Glutamatergic neuron (in vitro differentiated cells): Measurements from ENCODE around the gene GPER1. TPM values are rescaled to one million over a fixed set of nuclear protein-coding genes. Genes with fewer than 3 reads are reported as not detected.

Experiments
- DNase-seq: peaks from one replicate; pipeline ENCODE4 v3.0.0; 2022
- H3K27ac Mint-ChIP-seq: one replicate; pipeline ENCODE4 v1.8.0; 2020; ENCODE audit warnings: mild to moderate bottlenecking, mixed read lengths, inconsistent platforms; ENCODE audit not compliant: unreplicated experiment
- H3K27me3 Mint-ChIP-seq: one replicate; pipeline ENCODE4 v1.8.0; 2020; ENCODE audit warnings: mild to moderate bottlenecking, moderate library complexity, mixed read lengths, inconsistent platforms; ENCODE audit not compliant: unreplicated experiment
- H3K36me3 Mint-ChIP-seq: one replicate; pipeline ENCODE4 v1.8.0; 2020; ENCODE audit warnings: mild to moderate bottlenecking, mixed read lengths, inconsistent platforms; ENCODE audit not compliant: unreplicated experiment
- H3K4me1 Mint-ChIP-seq: one replicate; pipeline ENCODE4 v1.8.0; 2020; ENCODE audit warnings: mild to moderate bottlenecking, low read depth, mixed read lengths, inconsistent platforms; ENCODE audit not compliant: unreplicated experiment
- H3K4me3 Mint-ChIP-seq: one replicate; pipeline ENCODE4 v1.8.0; 2020; ENCODE audit warnings: mild to moderate bottlenecking, mixed read lengths, inconsistent platforms; ENCODE audit not compliant: unreplicated experiment
- H3K9me3 Mint-ChIP-seq: one replicate; pipeline ENCODE4 v1.8.0; 2020; ENCODE audit warnings: mild to moderate bottlenecking, moderate library complexity, mixed read lengths, inconsistent platforms; ENCODE audit not compliant: unreplicated experiment
- CTCF ChIP-seq: fragments of 200-600 bp; sonication (generic); IDR thresholded peaks from one replicate; pipeline ENCODE4 v1.5.0; 2021; ENCODE audit not compliant: partially characterized antibody, unreplicated experiment
- total RNA-seq: library from RNA; stranded (reverse); fragmentation: NEBNext Ultra II Directional; extraction: Animal tissue kit (Norgen Biotek cat#: 25700); gene quantifications from one replicate; pipeline ENCODE4 v1.2.1, GENCODE V29; 2021; ENCODE audit not compliant: unreplicated experiment

The GPER1 gene
- total RNA-seq, 1 donor from 2014 or later = 0.59 TPM

GRCh38 chr7:1059200-1060091 lies 28.5 kb upstream of the GPER1 start:
- Mint-ChIP-seq H3K9me3 (peaks cover 7% of the 10 kb centered on the region), H3K27ac (peak overlapping the region; percentile 33), H3K36me3 (no peaks in the 10 kb centered on the region), H3K4me1 (peaks cover 17% of the 10 kb centered on the region), H3K27me3 (peaks cover 12% of the 10 kb centered on the region), H3K4me3 (peak overlapping the region; percentile 34)
- peak; percentile 68 for DNase-seq
- TF ChIP-seq CTCF = no peak

DNA sequence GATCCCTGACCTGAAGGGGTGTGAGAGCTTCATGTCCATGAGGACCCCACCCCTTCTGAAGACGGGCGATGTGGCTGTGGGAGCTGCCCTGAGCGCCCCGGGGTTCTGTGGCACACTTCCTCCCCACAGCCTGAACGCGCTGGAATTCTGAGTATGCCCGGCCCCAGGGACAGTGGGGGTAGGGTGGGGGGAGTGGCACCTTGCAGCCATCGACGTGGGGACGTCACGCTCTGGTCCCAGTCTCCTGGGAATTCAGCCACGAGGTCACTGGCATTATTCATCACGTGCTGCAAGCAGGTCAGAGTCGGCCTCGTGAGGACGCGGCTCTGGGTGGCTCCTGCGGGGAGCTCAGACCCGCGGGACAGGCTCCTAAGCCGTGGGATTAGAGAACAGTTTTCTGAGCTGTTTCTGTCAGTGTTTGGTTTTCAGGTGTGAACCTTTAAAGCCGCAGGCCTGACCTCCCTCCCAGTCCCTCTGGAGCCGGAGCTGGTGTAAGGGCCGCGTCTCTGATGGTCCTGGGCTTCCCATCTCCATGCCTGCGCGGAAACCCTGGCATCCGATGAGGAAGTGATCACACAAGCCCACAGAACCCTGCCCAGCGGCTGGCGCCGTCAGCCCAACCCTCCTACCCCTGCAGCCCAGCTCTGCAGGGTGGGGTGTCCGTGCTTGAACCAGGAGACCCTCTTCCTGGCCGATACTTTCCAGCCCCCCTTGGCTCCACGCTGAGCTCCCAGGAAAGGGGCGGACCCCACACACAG lies 27.4 kb upstream of the GPER1 start:
- Mint-ChIP-seq H3K4me3 (peak overlapping the region; percentile 30), H3K36me3 (no peaks in the 10 kb centered on the region), H3K27me3 (peaks cover 12% of the 10 kb centered on the region), H3K27ac (no peak overlapping the region), H3K9me3 (peaks cover 6% of the 10 kb centered on the region), H3K4me1 (peaks cover 18% of the 10 kb centered on the region)
- no peak for DNase-seq
- TF ChIP-seq CTCF = no peak

DNA sequence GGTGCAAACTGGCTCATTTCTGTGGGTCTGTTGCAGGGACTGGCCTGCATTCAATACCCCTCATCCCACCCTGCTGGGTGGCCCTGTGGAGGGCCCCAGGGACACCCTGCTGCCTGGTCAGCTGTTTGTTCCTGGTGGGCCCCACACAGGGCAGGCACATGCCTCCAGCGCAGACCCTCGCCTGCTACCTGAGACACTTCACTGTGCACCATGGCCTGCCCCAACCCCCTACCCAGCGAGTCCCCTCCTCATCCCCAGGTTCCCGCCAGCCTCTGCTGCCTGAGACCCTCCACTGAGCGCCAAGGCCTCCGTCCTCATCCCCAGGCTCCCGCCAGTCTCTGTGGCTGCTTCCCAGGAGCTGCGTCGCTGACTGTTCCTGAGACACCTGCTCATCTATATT lies 26.7 kb upstream of the GPER1 start:
- DNase-seq = no peak
- no peak for TF ChIP-seq CTCF
- peaks cover 12% of the 10 kb centered on the region for H3K27me3 Mint-ChIP-seq
- no peak overlapping the region for H3K4me3 Mint-ChIP-seq
- H3K36me3 Mint-ChIP-seq = no peaks in the 10 kb centered on the region
- H3K27ac Mint-ChIP-seq = no peak overlapping the region
- H3K9me3 Mint-ChIP-seq = peaks cover 6% of the 10 kb centered on the region
- H3K4me1 Mint-ChIP-seq = peaks cover 18% of the 10 kb centered on the region

DNA sequence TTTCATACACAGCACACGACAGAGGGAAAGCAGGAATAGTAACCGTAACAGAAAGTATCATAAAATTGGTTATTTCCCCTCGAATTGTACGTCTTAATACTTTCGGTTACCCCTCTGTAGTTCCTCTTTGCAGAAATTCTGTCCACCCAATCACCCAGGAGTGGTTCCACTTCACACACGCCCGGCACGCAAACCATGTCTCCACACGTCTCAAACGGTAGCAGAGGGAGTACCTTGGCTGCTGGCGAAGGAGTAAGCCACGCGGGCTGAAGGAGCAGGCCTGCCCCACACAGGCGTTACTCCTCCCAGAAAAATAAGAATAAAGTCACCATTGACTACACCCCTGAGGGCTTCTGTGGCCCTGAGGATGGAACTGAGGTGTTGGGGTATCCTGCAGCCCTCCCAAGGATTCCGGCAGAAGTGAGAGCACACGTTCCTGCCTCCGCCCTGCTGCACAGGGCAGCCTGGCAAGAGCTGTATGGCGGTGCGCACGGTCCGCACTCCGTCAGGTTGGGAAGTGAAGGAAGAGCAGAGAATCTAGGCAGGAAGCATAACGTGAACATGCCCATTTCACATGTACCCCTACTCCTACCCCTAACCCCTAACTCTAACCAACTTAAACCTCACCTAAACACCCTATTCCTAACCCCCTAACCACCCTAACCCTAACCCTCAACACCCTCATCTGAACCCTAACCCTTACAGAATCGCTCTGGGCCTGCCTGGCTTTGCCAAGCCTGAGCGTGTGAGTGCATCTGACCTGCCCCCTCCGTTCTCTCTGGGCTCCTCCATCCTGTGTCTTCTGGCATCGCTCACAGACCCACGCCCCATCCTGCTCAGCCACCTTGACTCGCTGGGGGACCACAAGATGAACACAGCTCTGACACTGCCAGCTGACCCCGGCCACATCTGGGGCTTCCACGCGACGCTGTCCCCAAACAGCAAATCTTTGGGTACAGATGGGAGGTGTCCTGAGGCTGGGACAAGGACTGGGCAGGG lies 25.3 kb upstream of the GPER1 start:
- no peak for DNase-seq
- Mint-ChIP-seq H3K4me3 (no peak overlapping the region), H3K4me1 (peaks cover 18% of the 10 kb centered on the region), H3K36me3 (no peaks in the 10 kb centered on the region), H3K9me3 (peaks cover 6% of the 10 kb centered on the region), H3K27ac (no peak overlapping the region), H3K27me3 (peaks cover 12% of the 10 kb centered on the region)
- TF ChIP-seq CTCF = no peak
